Testis (tissue), 2 donors: ENCODE data around the gene RNF144B.

Source experiments
- POLR2A ChIP-seq: fragments of 450-650 bp; IDR thresholded peaks from one replicate; pipeline ENCODE4 v1.6.1; 2017; ENCODE audit warnings: antibody characterized with exemption, mild to moderate bottlenecking, moderate library complexity
- TF ChIP-seq, protein P1 (sequence below), 3 experiments: fragments of 450-650 bp in 2 of 3; fragments of 200-600 bp in 1 of 3; sonication (generic) in 1 of 3; IDR thresholded peaks; one replicate each; pipeline ENCODE4 v1.5.1; 2016 to 2019; ENCODE audit warnings: antibody characterized with exemption in 3 of 3, mild to moderate bottlenecking in 2 of 3, moderate library complexity in 1 of 3

DNA sequence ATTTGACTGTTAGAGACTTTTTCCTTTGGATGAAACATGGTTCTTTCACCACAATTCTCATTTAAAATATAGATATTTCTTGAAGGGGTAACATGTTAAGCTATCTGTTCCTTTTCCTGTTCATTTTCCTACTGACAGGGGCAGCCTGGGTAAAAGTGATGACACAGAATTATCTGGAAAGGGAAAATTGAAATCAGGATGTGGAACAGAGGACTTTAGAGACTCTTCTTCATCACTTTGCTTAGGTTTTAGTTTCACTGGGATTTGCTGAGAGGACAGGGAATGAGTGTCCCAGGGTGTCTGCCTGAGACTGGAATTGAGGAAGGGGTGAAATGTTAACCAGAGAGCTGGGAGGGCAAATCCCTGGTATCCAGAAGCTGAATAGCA lies 116.0 kb downstream of the RNF144B start:
- TF ChIP-seq, protein P1, sequence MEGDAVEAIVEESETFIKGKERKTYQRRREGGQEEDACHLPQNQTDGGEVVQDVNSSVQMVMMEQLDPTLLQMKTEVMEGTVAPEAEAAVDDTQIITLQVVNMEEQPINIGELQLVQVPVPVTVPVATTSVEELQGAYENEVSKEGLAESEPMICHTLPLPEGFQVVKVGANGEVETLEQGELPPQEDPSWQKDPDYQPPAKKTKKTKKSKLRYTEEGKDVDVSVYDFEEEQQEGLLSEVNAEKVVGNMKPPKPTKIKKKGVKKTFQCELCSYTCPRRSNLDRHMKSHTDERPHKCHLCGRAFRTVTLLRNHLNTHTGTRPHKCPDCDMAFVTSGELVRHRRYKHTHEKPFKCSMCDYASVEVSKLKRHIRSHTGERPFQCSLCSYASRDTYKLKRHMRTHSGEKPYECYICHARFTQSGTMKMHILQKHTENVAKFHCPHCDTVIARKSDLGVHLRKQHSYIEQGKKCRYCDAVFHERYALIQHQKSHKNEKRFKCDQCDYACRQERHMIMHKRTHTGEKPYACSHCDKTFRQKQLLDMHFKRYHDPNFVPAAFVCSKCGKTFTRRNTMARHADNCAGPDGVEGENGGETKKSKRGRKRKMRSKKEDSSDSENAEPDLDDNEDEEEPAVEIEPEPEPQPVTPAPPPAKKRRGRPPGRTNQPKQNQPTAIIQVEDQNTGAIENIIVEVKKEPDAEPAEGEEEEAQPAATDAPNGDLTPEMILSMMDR (IDR thresholded peaks at IDR 0.05), result no peak
- no peak for TF ChIP-seq POLR2A
